AG09319 (cell line): ENCODE data around the gene NRG3.

Source experiments
- DNase-seq: peaks from one replicate; pipeline ENCODE4 v3.0.0-alpha.2; 2010; ENCODE audit warnings: low read depth; ENCODE audit errors: extremely low read depth
- TF ChIP-seq, protein P1 (sequence below): IDR thresholded peaks from 2 replicates; pipeline ENCODE4 v1.5.1; 2011; ENCODE audit warnings: low read depth, mild to moderate bottlenecking, inconsistent platforms, low read length, moderate library complexity

NRG3 gene

DNA sequence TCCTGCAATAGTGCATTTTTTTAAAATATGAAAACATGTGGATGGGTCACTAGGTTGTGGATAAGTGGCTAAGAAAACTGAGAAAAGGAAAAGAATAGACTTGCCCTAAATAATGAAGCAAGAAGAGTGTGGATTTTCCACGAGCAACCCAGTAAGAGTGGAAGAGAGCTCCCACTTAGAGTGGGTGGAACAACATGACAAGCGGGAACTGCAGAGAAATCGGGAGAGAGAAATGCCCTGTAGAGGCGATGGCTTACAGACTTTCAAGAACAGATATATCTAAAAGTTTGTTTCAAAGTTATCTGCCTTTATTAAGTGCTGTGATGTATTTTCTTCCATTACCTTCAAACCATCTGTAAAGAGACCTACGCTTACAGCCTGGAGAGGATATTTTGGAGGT, 26.1 kb upstream of the NRG3 start:
- no peak for DNase-seq
- TF ChIP-seq, protein P1, sequence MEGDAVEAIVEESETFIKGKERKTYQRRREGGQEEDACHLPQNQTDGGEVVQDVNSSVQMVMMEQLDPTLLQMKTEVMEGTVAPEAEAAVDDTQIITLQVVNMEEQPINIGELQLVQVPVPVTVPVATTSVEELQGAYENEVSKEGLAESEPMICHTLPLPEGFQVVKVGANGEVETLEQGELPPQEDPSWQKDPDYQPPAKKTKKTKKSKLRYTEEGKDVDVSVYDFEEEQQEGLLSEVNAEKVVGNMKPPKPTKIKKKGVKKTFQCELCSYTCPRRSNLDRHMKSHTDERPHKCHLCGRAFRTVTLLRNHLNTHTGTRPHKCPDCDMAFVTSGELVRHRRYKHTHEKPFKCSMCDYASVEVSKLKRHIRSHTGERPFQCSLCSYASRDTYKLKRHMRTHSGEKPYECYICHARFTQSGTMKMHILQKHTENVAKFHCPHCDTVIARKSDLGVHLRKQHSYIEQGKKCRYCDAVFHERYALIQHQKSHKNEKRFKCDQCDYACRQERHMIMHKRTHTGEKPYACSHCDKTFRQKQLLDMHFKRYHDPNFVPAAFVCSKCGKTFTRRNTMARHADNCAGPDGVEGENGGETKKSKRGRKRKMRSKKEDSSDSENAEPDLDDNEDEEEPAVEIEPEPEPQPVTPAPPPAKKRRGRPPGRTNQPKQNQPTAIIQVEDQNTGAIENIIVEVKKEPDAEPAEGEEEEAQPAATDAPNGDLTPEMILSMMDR, result no peak

GRCh38 chr10:81862596-81862995, 12.4 kb upstream of the NRG3 start:
- TF ChIP-seq, protein P1, result no peak
- DNase-seq, result no peak

DNA sequence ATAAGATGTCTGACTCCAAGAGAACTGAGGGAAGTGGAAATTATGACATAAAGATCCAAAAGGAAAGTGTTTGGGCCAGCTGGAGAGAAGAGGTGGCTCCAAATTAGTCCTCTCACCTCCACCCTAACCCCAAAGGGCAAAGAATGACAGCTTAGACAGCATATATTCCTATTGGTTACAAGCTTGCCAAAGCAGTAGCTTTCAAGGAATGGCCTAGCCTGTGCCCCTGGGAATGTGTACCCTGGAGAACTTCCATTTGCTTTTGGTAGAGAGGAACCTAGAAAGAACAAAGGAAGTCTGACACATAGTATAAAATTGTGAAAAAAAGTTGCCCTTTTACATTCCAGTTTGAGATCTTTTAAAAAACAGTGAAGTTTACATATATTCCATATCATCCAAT, 11.2 kb upstream of the NRG3 start:
- TF ChIP-seq, protein P1, result no peak
- no peak for DNase-seq

DNA sequence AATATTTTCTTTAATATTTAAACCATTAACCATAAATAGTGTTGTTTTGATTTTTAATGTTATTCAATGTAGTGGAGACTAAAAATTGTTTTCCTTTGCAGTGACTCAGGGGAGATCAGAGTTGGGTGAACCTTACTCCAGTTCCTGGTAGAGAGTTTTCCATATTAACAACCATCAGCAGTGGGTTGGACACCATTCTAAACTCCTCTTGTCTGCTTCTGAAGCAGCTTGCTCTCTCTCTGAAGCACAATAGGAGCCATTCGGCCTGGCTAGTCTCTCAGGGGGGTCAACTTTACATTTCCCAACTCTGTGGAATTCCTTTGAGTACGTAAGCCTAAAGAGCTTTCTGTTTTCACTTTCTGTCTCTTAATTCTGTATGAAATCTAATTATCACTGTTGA, 9.4 kb upstream of the NRG3 start:
- TF ChIP-seq, protein P1, result no peak
- no peak for DNase-seq

- TF ChIP-seq, protein P1, result no peak
- DNase-seq, result no peak
These were observed 8.2 kb upstream of the NRG3 start for GRCh38 chr10:81866753-81867152.

- no peak for DNase-seq
- TF ChIP-seq, protein P1, result no peak
These were observed 4.5 kb upstream of the NRG3 start for GRCh38 chr10:81870472-81870871.

DNA sequence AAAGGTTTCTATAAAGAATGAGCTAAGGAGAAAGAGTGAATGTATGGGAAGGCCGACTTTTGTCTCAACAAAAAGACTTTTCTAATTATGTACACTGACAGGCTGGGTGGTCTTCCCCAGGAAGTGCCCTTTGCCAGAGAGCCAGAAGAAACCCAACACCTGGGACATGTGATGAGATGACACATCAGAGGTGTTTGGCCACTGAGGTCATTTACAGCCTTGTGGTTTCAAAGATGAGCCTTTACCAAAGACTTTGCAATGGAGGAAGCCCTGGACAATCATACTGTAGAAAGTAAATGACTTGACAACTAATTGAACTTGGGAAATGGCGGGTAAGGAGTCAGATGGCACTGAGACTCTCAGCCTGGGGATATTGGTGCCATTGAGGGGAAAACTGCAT, 3.4 kb upstream of the NRG3 start:
- TF ChIP-seq, protein P1, result no peak
- DNase-seq, result no peak
